Glutamatergic neuron (in vitro differentiated cells): Measurements from ENCODE around the gene IZUMO2. TPM values are rescaled to one million over a fixed set of nuclear protein-coding genes. Genes with fewer than 3 reads are reported as not detected.
"Not testable (repeated sequence)": the region's sequence is repeated elsewhere in the genome, so short reads cannot be mapped to it uniquely, and the experiment has no call there.

ENCODE experiments used
- DNase-seq: peaks from one replicate; pipeline ENCODE4 v3.0.0; 2022
- H3K27ac Mint-ChIP-seq: one replicate; pipeline ENCODE4 v1.8.0; 2020; ENCODE audit warnings: mild to moderate bottlenecking, mixed read lengths, inconsistent platforms; ENCODE audit not compliant: unreplicated experiment
- H3K27me3 Mint-ChIP-seq: one replicate; pipeline ENCODE4 v1.8.0; 2020; ENCODE audit warnings: mild to moderate bottlenecking, moderate library complexity, mixed read lengths, inconsistent platforms; ENCODE audit not compliant: unreplicated experiment
- H3K36me3 Mint-ChIP-seq: one replicate; pipeline ENCODE4 v1.8.0; 2020; ENCODE audit warnings: mild to moderate bottlenecking, mixed read lengths, inconsistent platforms; ENCODE audit not compliant: unreplicated experiment
- H3K4me1 Mint-ChIP-seq: one replicate; pipeline ENCODE4 v1.8.0; 2020; ENCODE audit warnings: mild to moderate bottlenecking, low read depth, mixed read lengths, inconsistent platforms; ENCODE audit not compliant: unreplicated experiment
- H3K4me3 Mint-ChIP-seq: one replicate; pipeline ENCODE4 v1.8.0; 2020; ENCODE audit warnings: mild to moderate bottlenecking, mixed read lengths, inconsistent platforms; ENCODE audit not compliant: unreplicated experiment
- H3K9me3 Mint-ChIP-seq: one replicate; pipeline ENCODE4 v1.8.0; 2020; ENCODE audit warnings: mild to moderate bottlenecking, moderate library complexity, mixed read lengths, inconsistent platforms; ENCODE audit not compliant: unreplicated experiment
- CTCF ChIP-seq: fragments of 200-600 bp; sonication (generic); IDR thresholded peaks from one replicate; pipeline ENCODE4 v1.5.0; 2021; ENCODE audit not compliant: partially characterized antibody, unreplicated experiment
- total RNA-seq: library from RNA; stranded (reverse); fragmentation: NEBNext Ultra II Directional; extraction: Animal tissue kit (Norgen Biotek cat#: 25700); gene quantifications from one replicate; pipeline ENCODE4 v1.2.1, GENCODE V29; 2021; ENCODE audit not compliant: unreplicated experiment

Gene IZUMO2
- total RNA-seq, 1 donor from 2014 or later = not detected

- not testable (repeated sequence) for H3K27ac Mint-ChIP-seq, H3K27me3 Mint-ChIP-seq, H3K9me3 Mint-ChIP-seq, H3K4me1 Mint-ChIP-seq, DNase-seq, H3K4me3 Mint-ChIP-seq, H3K36me3 Mint-ChIP-seq
- TF ChIP-seq CTCF = peak; percentile 19
Measured at GRCh38 chr19:50133518-50134492, 29.3 kb downstream of the IZUMO2 start.

- not testable (repeated sequence) for H3K27me3 Mint-ChIP-seq, H3K27ac Mint-ChIP-seq, H3K36me3 Mint-ChIP-seq, H3K4me3 Mint-ChIP-seq, DNase-seq, H3K9me3 Mint-ChIP-seq, H3K4me1 Mint-ChIP-seq
Measured at GRCh38 chr19:50104012-50104411, 59.1 kb downstream of the IZUMO2 start.

DNA sequence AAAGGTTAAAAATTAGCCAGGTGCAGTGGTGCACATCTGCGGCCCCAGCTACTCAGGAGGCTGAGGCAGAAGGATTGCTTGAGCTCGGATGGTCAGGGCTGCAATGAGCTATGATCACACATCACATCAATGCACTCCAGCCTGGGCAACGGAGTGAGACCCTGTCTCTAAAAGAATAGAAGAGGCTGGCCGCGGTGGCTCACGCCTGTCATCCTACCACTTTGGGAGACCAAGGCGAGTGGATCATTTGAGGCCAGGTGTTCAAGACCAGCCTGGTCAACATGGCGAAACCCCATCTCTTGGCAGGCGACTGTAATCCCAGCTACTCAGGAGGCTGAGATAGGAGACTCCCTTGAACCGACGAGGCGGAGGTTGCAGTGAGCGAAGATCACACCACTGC lies 59.7 kb downstream of the IZUMO2 start:
- H3K4me1 Mint-ChIP-seq, H3K27me3 Mint-ChIP-seq, H3K27ac Mint-ChIP-seq, H3K9me3 Mint-ChIP-seq, H3K36me3 Mint-ChIP-seq, DNase-seq, H3K4me3 Mint-ChIP-seq: not testable (repeated sequence)

Other genes starting within 250 kb of the IZUMO2 start
- 138 TPM for gene ATF5, start 234.1 kb downstream of the IZUMO2 start, total RNA-seq
- gene NUP62, start 233.8 kb downstream of the IZUMO2 start, total RNA-seq = 65.4 TPM
- gene SIGLEC11, start 202.1 kb downstream of the IZUMO2 start, total RNA-seq = not detected
- gene VRK3, start 137.9 kb downstream of the IZUMO2 start, total RNA-seq = 44.5 TPM
- gene ZNF473, start 137.3 kb downstream of the IZUMO2 start, total RNA-seq = 13.4 TPM
- 0.59 TPM for gene MYH14, start 40.3 kb upstream of the IZUMO2 start, total RNA-seq
- 10.6 TPM for gene KCNC3, start 166.1 kb upstream of the IZUMO2 start, total RNA-seq
- 0.88 TPM for gene NAPSA, start 202.4 kb upstream of the IZUMO2 start, total RNA-seq
- gene NR1H2, start 213.2 kb upstream of the IZUMO2 start, total RNA-seq = 28.3 TPM
- 38.9 TPM for gene POLD1, start 221.1 kb upstream of the IZUMO2 start, total RNA-seq